A673 (cell line): Measurements from ENCODE around the gene TRPT1. TPM values are rescaled to one million over a fixed set of nuclear protein-coding genes. Genes with fewer than 3 reads are reported as not detected.

Experiments
- BruUV-seq: library from RNA; stranded (reverse); fragments of 400-500 nt; replicated peaks from 2 replicates; lab custom pipeline; 2021; lab: Mats Ljungman, UMichigan
- CTCF ChIA-PET: fragments of 300-600 bp; sonication (Branson Sonifier 250); formaldehyde crosslinking; loops from one replicate; lab custom pipeline; 2022; ENCODE audit warnings: antibody characterized with exemption; lab: Charles Lee
- POLR2A ChIA-PET: fragments of 300-600 bp; sonication (Branson Sonifier 250); formaldehyde crosslinking; loops from one replicate; lab custom pipeline; 2022; ENCODE audit warnings: antibody characterized with exemption; ENCODE audit not compliant: low non-redundant PET; lab: Charles Lee
- DNase-seq: peaks from one replicate; pipeline ENCODE4 v3.0.0-alpha.2; 2015; ENCODE audit warnings: low spot score
- H3K27ac ChIP-seq: fragments of 200-600 bp; sonication (generic); 2 replicates; pipeline ENCODE4 v1.5.1; 2016; ENCODE audit warnings: mixed run types, low read depth, mild to moderate bottlenecking, mixed read lengths, antibody characterized with exemption, low read length; ENCODE audit not compliant: poor library complexity, severe bottlenecking
- H3K27me3 ChIP-seq: fragments of 200-600 bp; sonication (generic); replicated peaks from 2 replicates; pipeline ENCODE4 v1.6.1; 2017; ENCODE audit warnings: mixed run types, low read depth, mild to moderate bottlenecking, mixed read lengths, antibody characterized with exemption, low read length; ENCODE audit not compliant: insufficient read depth, poor library complexity
- H3K36me3 ChIP-seq: fragments of 200-600 bp; sonication (generic); 2 replicates; pipeline ENCODE4 v1.6.1; 2016; ENCODE audit warnings: mixed run types, mild to moderate bottlenecking, mixed read lengths, antibody characterized with exemption, low read length; ENCODE audit not compliant: insufficient read depth, poor library complexity, severe bottlenecking
- H3K4me1 ChIP-seq: fragments of 200-600 bp; sonication (generic); 2 replicates; pipeline ENCODE4 v1.6.1; 2017; ENCODE audit warnings: mixed run types, mild to moderate bottlenecking, mixed read lengths, antibody characterized with exemption, low read length; ENCODE audit not compliant: insufficient read depth, poor library complexity, severe bottlenecking
- H3K4me3 ChIP-seq: fragments of 200-600 bp; sonication (generic); 2 replicates; pipeline ENCODE4 v1.5.1; 2016; ENCODE audit warnings: low read depth, mixed run types, mild to moderate bottlenecking, mixed read lengths, low read length; ENCODE audit not compliant: poor library complexity, severe bottlenecking
- H3K9me3 ChIP-seq: fragments of 200-600 bp; sonication (generic); 2 replicates; pipeline ENCODE4 v1.6.1; 2016; ENCODE audit warnings: mixed run types, low read depth, mild to moderate bottlenecking, mixed read lengths, antibody characterized with exemption, low read length; ENCODE audit not compliant: poor library complexity, severe bottlenecking
- EZH2 ChIP-seq: fragments of 200-600 bp; sonication (generic); IDR thresholded peaks from 2 replicates; pipeline ENCODE4 v1.6.1; 2017; ENCODE audit warnings: borderline replicate concordance, low read depth, mild to moderate bottlenecking, mixed read lengths, antibody characterized with exemption, low read length; ENCODE audit not compliant: poor library complexity, severe bottlenecking
- intact Hi-C: fragments of 100-400 bp; cut with micrococcal nuclease; formaldehyde crosslinking; loops from one replicate; pipeline ENCODE4 v1.10.0; 2022; ENCODE audit not compliant: unreplicated experiment
- total RNA-seq: library from RNA; stranded (reverse); gene quantifications from 2 replicates; pipeline ENCODE4 v1.2.3, GENCODE V29; 2021
- TF ChIP-seq, protein P1 (sequence below): fragments of 300-800, 200-600 bp; sonication (generic); conservative IDR thresholded peaks from 2 replicates; pipeline ENCODE4 v1.5.1; 2017; ENCODE audit warnings: low read depth, mild to moderate bottlenecking, antibody characterized with exemption, low read length, moderate library complexity, mixed read lengths

TRPT1 gene
- total RNA-seq, 1 experiment from 2014 or later = 43.6 TPM

DNA sequence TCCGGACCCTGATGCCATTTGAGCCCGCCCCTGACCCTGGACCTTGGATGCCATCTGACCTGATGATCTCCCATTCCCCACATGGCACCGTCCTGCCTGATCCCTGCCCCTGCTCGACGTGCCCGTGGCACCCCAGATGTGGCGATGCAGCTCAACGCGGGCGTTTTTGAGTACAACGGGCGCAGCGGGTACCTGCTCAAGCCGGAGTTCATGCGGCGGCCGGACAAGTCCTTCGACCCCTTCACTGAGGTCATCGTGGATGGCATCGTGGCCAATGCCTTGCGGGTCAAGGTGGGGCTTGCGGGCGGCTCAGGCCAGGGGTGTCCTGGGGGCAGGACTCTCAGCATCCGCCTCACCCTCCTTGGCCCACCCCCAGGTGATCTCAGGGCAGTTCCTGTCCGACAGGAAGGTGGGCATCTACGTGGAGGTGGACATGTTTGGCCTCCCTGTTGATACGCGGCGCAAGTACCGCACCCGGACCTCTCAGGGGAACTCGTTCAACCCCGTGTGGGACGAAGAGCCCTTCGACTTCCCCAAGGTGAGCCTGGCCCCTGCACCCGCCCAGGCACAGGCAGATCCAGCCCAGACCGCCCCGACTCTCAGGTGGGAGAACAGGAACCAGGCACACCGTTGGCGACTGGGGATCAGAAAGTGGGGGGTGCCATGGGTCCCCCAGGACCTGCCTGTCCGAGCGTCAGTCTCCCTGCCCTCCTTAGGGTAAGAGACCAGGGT lies 36.5 kb upstream of the TRPT1 start:
- no peaks in the 10 kb centered on the region for H3K27me3 ChIP-seq
- DNase-seq = no peak
- H3K36me3 ChIP-seq = peaks cover 68% of the 10 kb centered on the region
- ChIA-PET POLR2A (no interaction called here), CTCF (no interaction called here)
- intact Hi-C loops = no loop called here
- H3K9me3 ChIP-seq = no peaks in the 10 kb centered on the region
- BruUV-seq = no TSS peak
- TF ChIP-seq, protein P1, sequence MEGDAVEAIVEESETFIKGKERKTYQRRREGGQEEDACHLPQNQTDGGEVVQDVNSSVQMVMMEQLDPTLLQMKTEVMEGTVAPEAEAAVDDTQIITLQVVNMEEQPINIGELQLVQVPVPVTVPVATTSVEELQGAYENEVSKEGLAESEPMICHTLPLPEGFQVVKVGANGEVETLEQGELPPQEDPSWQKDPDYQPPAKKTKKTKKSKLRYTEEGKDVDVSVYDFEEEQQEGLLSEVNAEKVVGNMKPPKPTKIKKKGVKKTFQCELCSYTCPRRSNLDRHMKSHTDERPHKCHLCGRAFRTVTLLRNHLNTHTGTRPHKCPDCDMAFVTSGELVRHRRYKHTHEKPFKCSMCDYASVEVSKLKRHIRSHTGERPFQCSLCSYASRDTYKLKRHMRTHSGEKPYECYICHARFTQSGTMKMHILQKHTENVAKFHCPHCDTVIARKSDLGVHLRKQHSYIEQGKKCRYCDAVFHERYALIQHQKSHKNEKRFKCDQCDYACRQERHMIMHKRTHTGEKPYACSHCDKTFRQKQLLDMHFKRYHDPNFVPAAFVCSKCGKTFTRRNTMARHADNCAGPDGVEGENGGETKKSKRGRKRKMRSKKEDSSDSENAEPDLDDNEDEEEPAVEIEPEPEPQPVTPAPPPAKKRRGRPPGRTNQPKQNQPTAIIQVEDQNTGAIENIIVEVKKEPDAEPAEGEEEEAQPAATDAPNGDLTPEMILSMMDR = no peak
- TF ChIP-seq EZH2 = no peak
- no peak overlapping the region for H3K27ac ChIP-seq
- H3K4me1 ChIP-seq = no peaks in the 10 kb centered on the region
- H3K4me3 ChIP-seq = no peak overlapping the region

DNA sequence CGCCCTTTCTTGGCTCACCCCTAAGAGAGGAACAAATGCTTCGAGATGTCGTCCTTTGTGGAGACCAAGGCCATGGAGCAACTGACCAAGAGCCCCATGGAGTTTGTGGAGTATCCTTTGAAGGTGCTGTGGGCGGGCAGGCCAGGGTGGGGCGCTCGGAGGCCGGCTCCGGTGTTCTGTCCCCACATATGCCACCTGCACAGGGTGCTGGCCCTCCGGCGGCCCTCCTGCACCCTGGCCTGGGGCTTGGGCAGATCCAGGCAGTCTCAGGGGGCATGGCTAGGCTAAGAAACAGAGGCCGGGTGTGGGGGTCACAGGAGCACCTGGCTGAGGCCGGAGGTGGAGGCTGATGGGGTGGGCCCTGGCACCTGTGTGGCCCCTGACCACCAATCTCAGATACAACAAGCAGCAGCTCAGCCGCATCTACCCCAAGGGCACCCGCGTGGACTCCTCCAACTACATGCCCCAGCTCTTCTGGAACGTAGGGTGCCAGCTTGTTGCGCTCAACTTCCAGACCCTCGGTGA lies 35.6 kb upstream of the TRPT1 start:
- Histone ChIP-seq H3K4me3 (no peak overlapping the region), H3K27ac (no peak overlapping the region), H3K27me3 (no peaks in the 10 kb centered on the region), H3K9me3 (no peaks in the 10 kb centered on the region), H3K36me3 (peaks cover 72% of the 10 kb centered on the region), H3K4me1 (no peaks in the 10 kb centered on the region)
- CTCF ChIA-PET = interaction anchor here (0.9 kb wide), 1 partner anchor 10 kb away, joined by 3 read pairs; the partner anchor contains the start of gene PLCB3
- intact Hi-C loops = no loop called here
- POLR2A ChIA-PET = no interaction called here
- TF ChIP-seq, protein P1 = no peak
- no peak for TF ChIP-seq EZH2
- BruUV-seq = no TSS peak
- DNase-seq = no peak

DNA sequence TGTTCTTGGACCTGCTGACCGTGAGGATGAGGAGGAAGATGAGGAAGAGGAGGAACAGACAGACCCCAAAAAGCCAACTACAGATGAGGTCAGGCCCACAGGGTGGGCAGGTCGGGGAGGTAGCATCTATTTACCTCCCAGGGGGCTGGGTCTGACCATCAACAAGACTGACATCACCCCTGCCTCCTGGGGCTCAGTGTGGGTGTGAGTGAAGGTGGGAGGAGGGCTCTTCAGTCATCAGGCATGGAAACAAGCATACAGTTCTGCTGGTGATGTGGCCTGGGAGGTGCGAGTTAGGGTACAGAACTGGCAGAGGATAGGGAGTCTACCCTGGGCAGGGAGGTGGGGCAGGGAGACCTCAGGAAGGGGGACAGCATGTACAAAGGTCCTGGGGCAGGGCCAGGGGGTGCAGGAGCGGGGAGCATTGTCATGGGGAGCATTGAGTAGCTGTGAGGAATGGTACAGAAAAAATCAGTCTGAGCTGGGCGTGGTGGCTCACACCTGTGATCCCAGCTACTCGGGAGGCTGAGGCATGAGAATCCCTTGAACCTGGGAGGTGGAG lies 34.2 kb upstream of the TRPT1 start:
- ChIA-PET POLR2A (no interaction called here), CTCF (interaction anchor here (0.7 kb wide), 1 partner anchor 422 kb away, joined by 4 read pairs; no protein-coding TSS in a partner anchor)
- no peak for DNase-seq
- no peaks in the 10 kb centered on the region for H3K9me3 ChIP-seq
- no peak for TF ChIP-seq EZH2
- TF ChIP-seq, protein P1 = no peak
- intact Hi-C loops = no loop called here
- no peak overlapping the region for H3K4me3 ChIP-seq
- no peaks in the 10 kb centered on the region for H3K27me3 ChIP-seq
- peaks cover 76% of the 10 kb centered on the region for H3K36me3 ChIP-seq
- no TSS peak for BruUV-seq
- H3K27ac ChIP-seq = no peak overlapping the region
- H3K4me1 ChIP-seq = no peaks in the 10 kb centered on the region
